Transverse colon (tissue), 4 donors: ENCODE measurements around the gene FAU.

Source experiments
- POLR2A ChIP-seq: fragments of 450-650 bp; IDR thresholded peaks from one replicate; pipeline ENCODE4 v1.6.1; 2016; ENCODE audit warnings: antibody characterized with exemption, mild to moderate bottlenecking, moderate library complexity
- POLR2AphosphoS5 ChIP-seq, 3 donors: sonication (generic); formaldehyde crosslinking; IDR thresholded peaks; one replicate each; pipeline ENCODE4 v1.6.1; 2016; ENCODE audit warnings: antibody characterized with exemption in 3 of 3
- TF ChIP-seq, protein P1 (sequence below), 5 experiments: fragments of 200-600 bp in 3 of 5; fragments of 450-650 bp in 2 of 5; sonication (generic) in 3 of 5; IDR thresholded peaks; 1 replicate in 2 of 5; 2 replicates in 3 of 5; pipeline ENCODE4 v1.5.1; 2016 to 2017; ENCODE audit warnings: antibody characterized with exemption in 5 of 5, inconsistent platforms in 3 of 5, mild to moderate bottlenecking in 2 of 5, moderate library complexity in 1 of 5

DNA sequence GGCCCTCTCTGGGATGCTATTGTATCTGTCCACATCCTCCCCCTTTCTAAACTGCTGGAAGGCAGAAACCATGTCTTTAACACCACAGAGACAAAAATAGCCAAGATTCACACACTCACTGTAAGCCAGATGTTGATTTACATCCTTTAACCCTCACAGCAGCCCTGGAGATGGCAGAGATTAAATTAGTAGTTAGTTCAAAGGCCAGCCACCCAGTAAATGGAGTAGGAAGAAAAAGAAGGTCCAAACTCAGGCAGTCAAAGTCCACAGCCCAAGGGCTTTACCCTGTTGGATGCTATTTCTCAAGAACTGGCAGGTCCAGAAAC lies 2.3 kb downstream of the FAU start:
- no peak for TF ChIP-seq POLR2AphosphoS5 (IDR thresholded peaks at IDR 0.05)
- TF ChIP-seq, protein P1, sequence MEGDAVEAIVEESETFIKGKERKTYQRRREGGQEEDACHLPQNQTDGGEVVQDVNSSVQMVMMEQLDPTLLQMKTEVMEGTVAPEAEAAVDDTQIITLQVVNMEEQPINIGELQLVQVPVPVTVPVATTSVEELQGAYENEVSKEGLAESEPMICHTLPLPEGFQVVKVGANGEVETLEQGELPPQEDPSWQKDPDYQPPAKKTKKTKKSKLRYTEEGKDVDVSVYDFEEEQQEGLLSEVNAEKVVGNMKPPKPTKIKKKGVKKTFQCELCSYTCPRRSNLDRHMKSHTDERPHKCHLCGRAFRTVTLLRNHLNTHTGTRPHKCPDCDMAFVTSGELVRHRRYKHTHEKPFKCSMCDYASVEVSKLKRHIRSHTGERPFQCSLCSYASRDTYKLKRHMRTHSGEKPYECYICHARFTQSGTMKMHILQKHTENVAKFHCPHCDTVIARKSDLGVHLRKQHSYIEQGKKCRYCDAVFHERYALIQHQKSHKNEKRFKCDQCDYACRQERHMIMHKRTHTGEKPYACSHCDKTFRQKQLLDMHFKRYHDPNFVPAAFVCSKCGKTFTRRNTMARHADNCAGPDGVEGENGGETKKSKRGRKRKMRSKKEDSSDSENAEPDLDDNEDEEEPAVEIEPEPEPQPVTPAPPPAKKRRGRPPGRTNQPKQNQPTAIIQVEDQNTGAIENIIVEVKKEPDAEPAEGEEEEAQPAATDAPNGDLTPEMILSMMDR (IDR thresholded peaks at IDR 0.05), result no peak
- no peak for TF ChIP-seq POLR2A
